Keratinocyte (primary cell): Measurements from ENCODE around the gene CHCHD6. TPM values are rescaled to one million over a fixed set of nuclear protein-coding genes. Genes with fewer than 3 reads are reported as not detected.

Experiments used
- DNase-seq: peaks from one replicate; pipeline ENCODE4 v3.0.0-alpha.2; 2011; ENCODE audit warnings: low read depth, missing footprints, low spot score
- FAIRE-seq: peaks from 2 replicates; lab custom pipeline; 2011; peaks lifted over from hg19 to GRCh38; lab: Jason Lieb, UNC
- H2AFZ ChIP-seq: 2 replicates; pipeline ENCODE4 v1.6.0; 2012; ENCODE audit warnings: low read length, control low read depth, inconsistent platforms; ENCODE audit not compliant: control insufficient read depth
- H3K27ac ChIP-seq: 2 replicates; pipeline ENCODE4 v1.5.1; 2011; ENCODE audit warnings: low read length; ENCODE audit not compliant: control insufficient read depth, insufficient read depth
- H3K27me3 ChIP-seq: 3 replicates; pipeline ENCODE4 v1.6.0; 2011; ENCODE audit warnings: low read length; ENCODE audit not compliant: control insufficient read depth, insufficient read depth; ENCODE audit errors: extremely low read depth
- H3K36me3 ChIP-seq, 2 experiments: 2 replicates in 1 of 2; 3 replicates in 1 of 2; pipeline ENCODE4 v1.5.1; 2011; ENCODE audit warnings: low read length in 2 of 2, mild to moderate bottlenecking in 1 of 2; ENCODE audit not compliant: control insufficient read depth in 2 of 2, insufficient read depth in 2 of 2; ENCODE audit errors: extremely low read depth in 1 of 2
- H3K4me1 ChIP-seq: 3 replicates; pipeline ENCODE4 v1.5.1; 2011; ENCODE audit warnings: low read length; ENCODE audit not compliant: control insufficient read depth, insufficient read depth; ENCODE audit errors: extremely low read depth
- H3K4me2 ChIP-seq: 3 replicates; pipeline ENCODE4 v1.6.0; 2011; ENCODE audit warnings: low read depth, low read length; ENCODE audit not compliant: control insufficient read depth, insufficient read depth; ENCODE audit errors: extremely low read depth
- H3K4me3 ChIP-seq, 3 experiments: fragments of 200-600 bp in 1 of 3; sonication (generic) in 1 of 3; 2 replicates in 2 of 3; 3 replicates in 1 of 3; pipeline ENCODE4 v1.5.1; 2011 to 2016; ENCODE audit warnings: low read length in 3 of 3, mild to moderate bottlenecking in 3 of 3, control low read depth in 2 of 3, inconsistent platforms in 1 of 3, low read depth in 1 of 3, mixed read lengths in 1 of 3, mixed run types in 1 of 3, moderate library complexity in 1 of 3; ENCODE audit not compliant: control insufficient read depth in 2 of 3, insufficient read depth in 2 of 3; ENCODE audit errors: extremely low read depth in 1 of 3
- H3K79me2 ChIP-seq: 2 replicates; pipeline ENCODE4 v1.6.0; 2012; ENCODE audit warnings: low read length; ENCODE audit not compliant: control insufficient read depth, insufficient read depth
- H3K9ac ChIP-seq: 3 replicates; pipeline ENCODE4 v1.6.0; 2011; ENCODE audit warnings: low read length; ENCODE audit not compliant: control insufficient read depth, insufficient read depth; ENCODE audit errors: extremely low read depth
- H3K9me1 ChIP-seq: 3 replicates; pipeline ENCODE4 v1.6.0; 2011; ENCODE audit warnings: low read length; ENCODE audit not compliant: control insufficient read depth, insufficient read depth; ENCODE audit errors: extremely low read depth
- H3K9me3 ChIP-seq: 2 replicates; pipeline ENCODE4 v1.5.1; 2012; ENCODE audit warnings: low read depth, low read length; ENCODE audit not compliant: control insufficient read depth
- H4K20me1 ChIP-seq: 3 replicates; pipeline ENCODE4 v1.6.0; 2011; ENCODE audit warnings: low read length; ENCODE audit not compliant: control insufficient read depth, insufficient read depth; ENCODE audit errors: extremely low read depth
- CTCF ChIP-seq, 3 experiments: IDR thresholded peaks in 1 of 3; conservative IDR thresholded peaks in 1 of 3; optimal IDR thresholded peaks in 1 of 3; 2 replicates in 2 of 3; 3 replicates in 1 of 3; pipeline versions ENCODE3 to v1.5.1; 2011; ENCODE audit warnings: low read length in 3 of 3, mild to moderate bottlenecking in 3 of 3, moderate library complexity in 2 of 3, control low read depth in 1 of 3, inconsistent platforms in 1 of 3; ENCODE audit not compliant: insufficient read depth in 2 of 3; ENCODE audit errors: extremely low read depth in 1 of 3
- EZH2 ChIP-seq: IDR thresholded peaks from one replicate; pipeline ENCODE4 v1.6.1; 2012; ENCODE audit warnings: inconsistent platforms, mild to moderate bottlenecking, low read length, moderate library complexity
- dilution Hi-C: fragments of 300-500 bp; cut with MboI; formaldehyde crosslinking; loops from one replicate; pipeline ENCODE4 v1.7.0; 2020; ENCODE audit warnings: low sequenced_read_pairs; ENCODE audit not compliant: extremely low pct_ligation_motif_present
- polyA plus RNA-seq, 5 experiments: library from polyadenylated mRNA; depleted of rRNA in 3 of 5; stranded (reverse) in 3 of 5; stranded (forward) in 1 of 5; unstranded in 1 of 5; fragments of >200 nt; gene quantifications; 1 replicate in 1 of 5; 2 replicates in 3 of 5; 3 replicates in 1 of 5; pipeline versions ENCODE4 v1.2.1 to v1.2.3, GENCODE V29; 2011 to 2012; ENCODE audit warnings: missing spikeins in 2 of 5, low read depth in 1 of 5, low replicate concordance in 1 of 5

CHCHD6 gene
- polyA plus RNA-seq, 1 donor (not counting 4 experiments of a cell fraction or from before 2014, with no cell fraction given): 21.7 TPM

- H3K4me1 ChIP-seq: no peaks in the 10 kb centered on the region
Observed at GRCh38 chr3:126732281-126733060, 28.4 kb downstream of the CHCHD6 start.

GRCh38 chr3:126733061-126733430, 29.0 kb downstream of the CHCHD6 start:
- TF ChIP-seq CTCF (optimal IDR thresholded peaks at IDR 0.05 in 1 of 3, IDR thresholded peaks at IDR 0.05 in 1 of 3, conservative IDR thresholded peaks at IDR 0.05 in 1 of 3; ENCODE audit: extremely low read depth in 1 of 3, insufficient read depth in 2 of 3, low read length in 3 of 3) (no peak), EZH2 (no peak)
- H3K4me2 ChIP-seq: no peak overlapping the region
- no peak overlapping the region for H3K4me3 ChIP-seq
- H3K36me3 ChIP-seq: peaks cover 2 to 18% of the 10 kb centered on the region in 2 experiments
- H4K20me1 ChIP-seq: no peaks in the 10 kb centered on the region
- DNase-seq: no peak
- no peaks in the 10 kb centered on the region for H3K27me3 ChIP-seq
- H3K9me3 ChIP-seq: no peaks in the 10 kb centered on the region
- H3K27ac ChIP-seq: no peak overlapping the region
- no peaks in the 10 kb centered on the region for H3K4me1 ChIP-seq
- dilution Hi-C loops: no loop called here
- no peak overlapping the region for H2AFZ ChIP-seq
- H3K9me1 ChIP-seq: no peaks in the 10 kb centered on the region
- no peak overlapping the region for H3K9ac ChIP-seq
- H3K79me2 ChIP-seq: no peaks in the 10 kb centered on the region
- FAIRE-seq: no peak

More at GRCh38 chr3:126732281-126733060, 28.4 kb downstream of the CHCHD6 start:
- H3K9me3 ChIP-seq: no peaks in the 10 kb centered on the region
- no peak overlapping the region for H3K4me2 ChIP-seq
- H4K20me1 ChIP-seq: no peaks in the 10 kb centered on the region
- H3K9ac ChIP-seq: no peak overlapping the region
- dilution Hi-C loops: no loop called here
- TF ChIP-seq EZH2 (no peak), CTCF (optimal IDR thresholded peaks at IDR 0.05 in 1 of 3, IDR thresholded peaks at IDR 0.05 in 1 of 3, conservative IDR thresholded peaks at IDR 0.05 in 1 of 3; ENCODE audit: extremely low read depth in 1 of 3, insufficient read depth in 2 of 3, low read length in 3 of 3) (no peak)
- DNase-seq: no peak
- no peak overlapping the region for H3K4me3 ChIP-seq
- H3K36me3 ChIP-seq: peaks cover 3 to 21% of the 10 kb centered on the region in 2 experiments
- H3K9me1 ChIP-seq: no peaks in the 10 kb centered on the region
- no peaks in the 10 kb centered on the region for H3K79me2 ChIP-seq
- no peaks in the 10 kb centered on the region for H3K27me3 ChIP-seq
- no peak overlapping the region for H2AFZ ChIP-seq
- H3K27ac ChIP-seq: no peak overlapping the region
- FAIRE-seq: no peak
